HepG2 (cell line): Measurements from ENCODE around the gene CPSF6. TPM values are rescaled to one million over a fixed set of nuclear protein-coding genes. Genes with fewer than 3 reads are reported as not detected.

ENCODE experiments used
- AGO2 ChIP-seq: fragments of 200-400 bp; formaldehyde crosslinking; optimal IDR thresholded peaks from 2 replicates; pipeline ENCODE3; 2017; ENCODE audit warnings: mild to moderate bottlenecking, low read depth, low read length, moderate library complexity
- ARNT2 ChIP-seq: sonication (generic); formaldehyde crosslinking; IDR thresholded peaks from 2 replicates; pipeline ENCODE4 v1.8.0; 2022; ENCODE audit warnings: mild to moderate bottlenecking, low read depth, missing genetic modification reagents, moderate library complexity
- KDM1A ChIP-seq: IDR thresholded peaks from 2 replicates; pipeline ENCODE4 v1.6.1; 2016; ENCODE audit warnings: missing compliant biosample characterization
- MTF2 ChIP-seq: sonication (generic); formaldehyde crosslinking; IDR thresholded peaks from 2 replicates; pipeline ENCODE4 v1.5.0; 2020; ENCODE audit warnings: missing genetic modification reagents, borderline replicate concordance
- NFKBIZ ChIP-seq: IDR thresholded peaks from 2 replicates; pipeline ENCODE4 v1.6.1; 2018; ENCODE audit warnings: missing genetic modification reagents, missing compliant biosample characterization
- PRDM10 ChIP-seq: sonication (generic); formaldehyde crosslinking; IDR thresholded peaks from 2 replicates; pipeline ENCODE4 v1.4.0; 2020; ENCODE audit warnings: low read depth, missing genetic modification reagents
- SETDB1 ChIP-seq: sonication (generic); formaldehyde crosslinking; IDR thresholded peaks from 2 replicates; pipeline ENCODE4 v1.5.1; 2020; ENCODE audit warnings: missing genetic modification reagents, mild to moderate bottlenecking, borderline replicate concordance
- SNAPC4 ChIP-seq: sonication (generic); formaldehyde crosslinking; IDR thresholded peaks from 2 replicates; pipeline ENCODE4 v1.4.0; 2020; ENCODE audit warnings: mild to moderate bottlenecking, missing genetic modification reagents
- SOX13 ChIP-seq, 3 experiments: fragments of 450-650 bp in 1 of 3; sonication (generic) in 1 of 3; formaldehyde crosslinking in 1 of 3; IDR thresholded peaks in 2 of 3; conservative IDR thresholded peaks in 1 of 3; 2 replicates each; pipeline versions ENCODE4 v1.5.0 to v1.6.1; 2016 to 2020; ENCODE audit warnings: antibody characterized with exemption in 1 of 3, mild to moderate bottlenecking in 1 of 3, missing compliant biosample characterization in 1 of 3, missing genetic modification reagents in 1 of 3, moderate library complexity in 1 of 3
- SP1 ChIP-seq, 2 experiments: fragments of 450-650 bp in 1 of 2; sonication (generic) in 1 of 2; formaldehyde crosslinking in 1 of 2; IDR thresholded peaks; 2 replicates each; pipeline versions ENCODE4 v1.4.0 to v1.6.1; 2016 to 2020; ENCODE audit warnings: missing genetic modification reagents in 1 of 2
- TRIM24 ChIP-seq: sonication (generic); formaldehyde crosslinking; IDR thresholded peaks from 2 replicates; pipeline ENCODE4 v1.8.0; 2022; ENCODE audit warnings: mild to moderate bottlenecking, missing genetic modification reagents
- ZEB1 ChIP-seq: IDR thresholded peaks from 2 replicates; pipeline ENCODE4 v1.6.1; 2012; ENCODE audit warnings: mild to moderate bottlenecking, low read depth, inconsistent platforms; ENCODE audit not compliant: insufficient replicate concordance
- ZMYM3 ChIP-seq: sonication (generic); formaldehyde crosslinking; IDR thresholded peaks from 2 replicates; pipeline ENCODE4 v1.5.1; 2020; ENCODE audit warnings: mild to moderate bottlenecking, missing genetic modification reagents
- ZMYM4 ChIP-seq: sonication (generic); formaldehyde crosslinking; IDR thresholded peaks from 2 replicates; pipeline ENCODE4 v1.8.1; 2023; ENCODE audit warnings: mild to moderate bottlenecking, missing genetic modification reagents
- ZNF225 ChIP-seq: sonication (generic); formaldehyde crosslinking; IDR thresholded peaks from 2 replicates; pipeline ENCODE4 v1.4.0; 2020; ENCODE audit warnings: mild to moderate bottlenecking, missing genetic modification reagents
- ZNF317 ChIP-seq: sonication (generic); formaldehyde crosslinking; IDR thresholded peaks from 2 replicates; pipeline ENCODE4 v1.5.0; 2020; ENCODE audit warnings: mild to moderate bottlenecking, missing genetic modification reagents
- ZNF513 ChIP-seq: sonication (generic); formaldehyde crosslinking; conservative IDR thresholded peaks from 2 replicates; pipeline ENCODE4 v1.5.0; 2020; ENCODE audit warnings: missing genetic modification reagents
- ZNF652 ChIP-seq: IDR thresholded peaks from 2 replicates; pipeline ENCODE4 v1.6.1; 2016; ENCODE audit warnings: low read depth, borderline replicate concordance
- ZNF749 ChIP-seq: sonication (generic); formaldehyde crosslinking; IDR thresholded peaks from 2 replicates; pipeline ENCODE4 v1.8.0; 2022; ENCODE audit warnings: mild to moderate bottlenecking, missing genetic modification reagents, moderate library complexity, borderline replicate concordance
- polyA plus RNA-seq, 8 experiments: library from polyadenylated mRNA; depleted of rRNA in 3 of 8; stranded (reverse) in 7 of 8; unstranded in 1 of 8; fragments of >200 nt; fragmentation: Illumina TruSeq in 4 of 8; extraction: Trizol in 4 of 8; gene quantifications; 2 replicates each; pipeline versions ENCODE4 v1.2.1 to v1.2.3, GENCODE V29; 2011 to 2016; ENCODE audit warnings: low read depth in 4 of 8, missing spikeins in 1 of 8, mixed read lengths in 1 of 8; ENCODE audit not compliant: insufficient read depth in 1 of 8
- total RNA-seq, 5 experiments: library from RNA; depleted of rRNA; stranded (reverse); fragments of >200 nt; fragmentation: Illumina TruSeq; extraction: Trizol; gene quantifications; 2 replicates each; pipeline ENCODE4 v1.2.3, GENCODE V29; 2016; ENCODE audit warnings: low read depth in 1 of 5

Gene CPSF6
- total and polyA plus RNA-seq, 2 of the 13 experiments (the other 11 are each of a cell fraction or from before 2014, with no cell fraction given): 41.8 to 71.0 TPM

GRCh38 chr12:69238589-69239351 lies 599 bp upstream of the CPSF6 start (continued):
- TF ChIP-seq PRDM10 (CRISPR knock-in tag) (no peak), NFKBIZ (CRISPR knock-in tag) (no peak), TRIM24 (CRISPR knock-in tag) (no peak), SOX13 (IDR thresholded peaks at IDR 0.05) (no peak), SOX13 (CRISPR knock-in tag; conservative IDR thresholded peaks at IDR 0.05 in 1 of 2, IDR thresholded peaks at IDR 0.05 in 1 of 2) (no peak), ZMYM4 (CRISPR knock-in tag) (no peak), ZEB1 (no peak), SETDB1 (CRISPR knock-in tag) (no peak), SP1 (IDR thresholded peaks at IDR 0.05) (no peak), SP1 (CRISPR knock-in tag; IDR thresholded peaks at IDR 0.05) (no peak), ZMYM3 (CRISPR knock-in tag) (peak; percentile 20; the same call in 1 of the 2 replicates), ZNF225 (CRISPR knock-in tag) (no peak), AGO2 (no peak), ZNF317 (0 out of 2 replicates have a peak, but pooled peaks have one; percentile 48), MTF2 (CRISPR knock-in tag) (no peak), ZNF749 (CRISPR knock-in tag) (no peak), ARNT2 (CRISPR knock-in tag) (no peak), KDM1A (CRISPR knock-in tag) (no peak), SNAPC4 (CRISPR knock-in tag) (0 out of 2 replicates have a peak, but pooled peaks have one; percentile 33), ZNF513 (CRISPR knock-in tag) (no peak), ZNF652 (no peak)
